A673 (cell line): ENCODE data around the gene APOBR. TPM values are rescaled to one million over a fixed set of nuclear protein-coding genes. Genes with fewer than 3 reads are reported as not detected.

Experiments
- BruUV-seq: library from RNA; stranded (reverse); fragments of 400-500 nt; replicated peaks from 2 replicates; lab custom pipeline; 2021; lab: Mats Ljungman, UMichigan
- CTCF ChIA-PET: fragments of 300-600 bp; sonication (Branson Sonifier 250); formaldehyde crosslinking; loops from one replicate; lab custom pipeline; 2022; ENCODE audit warnings: antibody characterized with exemption; lab: Charles Lee
- POLR2A ChIA-PET: fragments of 300-600 bp; sonication (Branson Sonifier 250); formaldehyde crosslinking; loops from one replicate; lab custom pipeline; 2022; ENCODE audit warnings: antibody characterized with exemption; ENCODE audit not compliant: low non-redundant PET; lab: Charles Lee
- DNase-seq: peaks from one replicate; pipeline ENCODE4 v3.0.0-alpha.2; 2015; ENCODE audit warnings: low spot score
- H3K27ac ChIP-seq: fragments of 200-600 bp; sonication (generic); 2 replicates; pipeline ENCODE4 v1.5.1; 2016; ENCODE audit warnings: mixed run types, low read depth, mild to moderate bottlenecking, mixed read lengths, antibody characterized with exemption, low read length; ENCODE audit not compliant: poor library complexity, severe bottlenecking
- H3K27me3 ChIP-seq: fragments of 200-600 bp; sonication (generic); replicated peaks from 2 replicates; pipeline ENCODE4 v1.6.1; 2017; ENCODE audit warnings: mixed run types, low read depth, mild to moderate bottlenecking, mixed read lengths, antibody characterized with exemption, low read length; ENCODE audit not compliant: insufficient read depth, poor library complexity
- H3K36me3 ChIP-seq: fragments of 200-600 bp; sonication (generic); 2 replicates; pipeline ENCODE4 v1.6.1; 2016; ENCODE audit warnings: mixed run types, mild to moderate bottlenecking, mixed read lengths, antibody characterized with exemption, low read length; ENCODE audit not compliant: insufficient read depth, poor library complexity, severe bottlenecking
- H3K4me1 ChIP-seq: fragments of 200-600 bp; sonication (generic); 2 replicates; pipeline ENCODE4 v1.6.1; 2017; ENCODE audit warnings: mixed run types, mild to moderate bottlenecking, mixed read lengths, antibody characterized with exemption, low read length; ENCODE audit not compliant: insufficient read depth, poor library complexity, severe bottlenecking
- H3K4me3 ChIP-seq: fragments of 200-600 bp; sonication (generic); 2 replicates; pipeline ENCODE4 v1.5.1; 2016; ENCODE audit warnings: low read depth, mixed run types, mild to moderate bottlenecking, mixed read lengths, low read length; ENCODE audit not compliant: poor library complexity, severe bottlenecking
- H3K9me3 ChIP-seq: fragments of 200-600 bp; sonication (generic); 2 replicates; pipeline ENCODE4 v1.6.1; 2016; ENCODE audit warnings: mixed run types, low read depth, mild to moderate bottlenecking, mixed read lengths, antibody characterized with exemption, low read length; ENCODE audit not compliant: poor library complexity, severe bottlenecking
- EZH2 ChIP-seq: fragments of 200-600 bp; sonication (generic); IDR thresholded peaks from 2 replicates; pipeline ENCODE4 v1.6.1; 2017; ENCODE audit warnings: borderline replicate concordance, low read depth, mild to moderate bottlenecking, mixed read lengths, antibody characterized with exemption, low read length; ENCODE audit not compliant: poor library complexity, severe bottlenecking
- intact Hi-C: fragments of 100-400 bp; cut with micrococcal nuclease; formaldehyde crosslinking; loops from one replicate; pipeline ENCODE4 v1.10.0; 2022; ENCODE audit not compliant: unreplicated experiment
- total RNA-seq: library from RNA; stranded (reverse); gene quantifications from 2 replicates; pipeline ENCODE4 v1.2.3, GENCODE V29; 2021
- TF ChIP-seq, protein P1 (sequence below): fragments of 300-800, 200-600 bp; sonication (generic); conservative IDR thresholded peaks from 2 replicates; pipeline ENCODE4 v1.5.1; 2017; ENCODE audit warnings: low read depth, mild to moderate bottlenecking, antibody characterized with exemption, low read length, moderate library complexity, mixed read lengths

APOBR gene
- total RNA-seq, 1 experiment from 2014 or later = not detected

DNA sequence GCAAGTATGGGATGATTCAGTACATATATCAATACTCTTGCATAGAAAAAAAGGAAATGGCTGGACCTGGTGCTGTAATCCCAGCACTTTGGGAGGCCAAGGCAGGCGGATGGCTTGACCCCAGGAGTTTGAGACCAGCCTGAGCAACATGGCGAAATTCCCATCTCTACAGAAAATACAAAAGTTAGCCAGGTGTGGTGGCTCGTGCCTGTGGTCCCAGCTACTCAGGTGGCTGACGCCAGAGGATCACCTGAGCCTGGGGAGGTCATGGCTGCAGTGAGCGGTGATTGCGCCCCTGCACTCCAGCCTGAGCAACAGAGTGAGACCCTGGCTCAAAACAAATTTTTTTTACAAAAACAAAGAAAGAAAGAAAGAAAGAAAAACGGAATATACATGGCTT is 52.2 kb downstream of the APOBR start:
- POLR2A ChIA-PET = no interaction called here
- no peak for DNase-seq
- CTCF ChIA-PET = no interaction called here
- no TSS peak for BruUV-seq
- intact Hi-C loops = no loop called here
- TF ChIP-seq, protein P1, sequence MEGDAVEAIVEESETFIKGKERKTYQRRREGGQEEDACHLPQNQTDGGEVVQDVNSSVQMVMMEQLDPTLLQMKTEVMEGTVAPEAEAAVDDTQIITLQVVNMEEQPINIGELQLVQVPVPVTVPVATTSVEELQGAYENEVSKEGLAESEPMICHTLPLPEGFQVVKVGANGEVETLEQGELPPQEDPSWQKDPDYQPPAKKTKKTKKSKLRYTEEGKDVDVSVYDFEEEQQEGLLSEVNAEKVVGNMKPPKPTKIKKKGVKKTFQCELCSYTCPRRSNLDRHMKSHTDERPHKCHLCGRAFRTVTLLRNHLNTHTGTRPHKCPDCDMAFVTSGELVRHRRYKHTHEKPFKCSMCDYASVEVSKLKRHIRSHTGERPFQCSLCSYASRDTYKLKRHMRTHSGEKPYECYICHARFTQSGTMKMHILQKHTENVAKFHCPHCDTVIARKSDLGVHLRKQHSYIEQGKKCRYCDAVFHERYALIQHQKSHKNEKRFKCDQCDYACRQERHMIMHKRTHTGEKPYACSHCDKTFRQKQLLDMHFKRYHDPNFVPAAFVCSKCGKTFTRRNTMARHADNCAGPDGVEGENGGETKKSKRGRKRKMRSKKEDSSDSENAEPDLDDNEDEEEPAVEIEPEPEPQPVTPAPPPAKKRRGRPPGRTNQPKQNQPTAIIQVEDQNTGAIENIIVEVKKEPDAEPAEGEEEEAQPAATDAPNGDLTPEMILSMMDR = no peak
- no peak for TF ChIP-seq EZH2
- no peaks in the 10 kb centered on the region for H3K36me3 ChIP-seq
- no peaks in the 10 kb centered on the region for H3K9me3 ChIP-seq
- H3K27ac ChIP-seq = no peak overlapping the region
- no peaks in the 10 kb centered on the region for H3K4me1 ChIP-seq
- no peaks in the 10 kb centered on the region for H3K27me3 ChIP-seq
- no peak overlapping the region for H3K4me3 ChIP-seq

- no peak for DNase-seq
- TF ChIP-seq EZH2 = no peak
- TF ChIP-seq, protein P1 = no peak
- no peaks in the 10 kb centered on the region for H3K36me3 ChIP-seq
- H3K4me1 ChIP-seq = no peaks in the 10 kb centered on the region
- no peak overlapping the region for H3K4me3 ChIP-seq
- BruUV-seq = no TSS peak
- H3K27ac ChIP-seq = no peak overlapping the region
- ChIA-PET POLR2A (no interaction called here), CTCF (no interaction called here)
- H3K9me3 ChIP-seq = no peaks in the 10 kb centered on the region
- intact Hi-C loops = no loop called here
- H3K27me3 ChIP-seq = no peaks in the 10 kb centered on the region
Observed at GRCh38 chr16:28548306-28548802, 53.9 kb downstream of the APOBR start.

Other genes starting within 250 kb of the APOBR start
- gene SBK1, start 202.1 kb upstream of the APOBR start, total RNA-seq = 22.2 and 26.8 TPM in 2 replicates
- gene NPIPB6, start 131.1 kb upstream of the APOBR start, total RNA-seq = 1.6 and 2.6 TPM in 2 replicates
- 53.7 and 109 TPM in 2 replicates for gene EIF3CL, start 90.8 kb upstream of the APOBR start, total RNA-seq
- not detected in 2 replicates for gene NPIPB7, start 22.3 kb upstream of the APOBR start, total RNA-seq
- 31.4 and 37.3 TPM in 2 replicates for gene CLN3, start 2.6 kb upstream of the APOBR start, total RNA-seq
- gene IL27, start 12.2 kb downstream of the APOBR start, total RNA-seq = not detected in 2 replicates
- 0.19 and 0.76 TPM in 2 replicates for gene NUPR1, start 44.3 kb downstream of the APOBR start, total RNA-seq
- 35.2 and 42.3 TPM in 2 replicates for gene SGF29, start 59.3 kb downstream of the APOBR start, total RNA-seq
- 1.6 and 2.7 TPM in 2 replicates for gene SULT1A2, start 102.4 kb downstream of the APOBR start, total RNA-seq
- gene SULT1A1, start 115.4 kb downstream of the APOBR start, total RNA-seq = 8.9 and 10.8 TPM in 2 replicates
- not detected in 2 replicates for gene NPIPB8, start 143.4 kb downstream of the APOBR start, total RNA-seq
- gene EIF3C, start 216.8 kb downstream of the APOBR start, total RNA-seq = 824 and 839 TPM in 2 replicates